Right lobe of liver (tissue), 4 donors: ENCODE results near the gene OR1K1.

ENCODE experiments used
- CTCF ChIP-seq, 4 donors: fragments of 200-600 bp in 3 of 4; fragments of 450-650 bp in 1 of 4; IDR thresholded peaks; one replicate each; pipeline versions ENCODE4 v1.5.1 to v1.8.0; 2016 to 2022; ENCODE audit warnings: antibody characterized with exemption in 4 of 4, mild to moderate bottlenecking in 2 of 4
- POLR2A ChIP-seq: fragments of 450-650 bp; IDR thresholded peaks from one replicate; pipeline ENCODE4 v1.6.1; 2017; ENCODE audit warnings: antibody characterized with exemption, mild to moderate bottlenecking
- donor health status: DM: no; HTN: no; CAD: no.
- donor health status: DM: no; HTN: no; CAD: no.
- donor health status: DM: no; HTN: yes; CAD: no.

- no peak for TF ChIP-seq POLR2A
- TF ChIP-seq CTCF (IDR thresholded peaks at IDR 0.05), result no peak
Measured at GRCh38 chr9:122832194-122832593, 32.3 kb downstream of the OR1K1 start.
